HG03571 (cell line): ENCODE data around the gene HHIP.

Experiments
- ATAC-seq: cut with Tn5 transposase; IDR thresholded peaks from one replicate; pipeline ENCODE4 v1.9.1; 2021; ENCODE audit not compliant: unreplicated experiment

The HHIP gene

GRCh38 chr4:144656850-144657249, 10.9 kb downstream of the HHIP start:
- no peak for ATAC-seq

GRCh38 chr4:144658015-144658567, 12.1 kb downstream of the HHIP start:
- no peak for ATAC-seq

- no peak for ATAC-seq
These were observed 12.9 kb downstream of the HHIP start for GRCh38 chr4:144658903-144659302.

GRCh38 chr4:144659447-144659846, 13.5 kb downstream of the HHIP start:
- no peak for ATAC-seq

- ATAC-seq: no peak
These were observed 18.0 kb downstream of the HHIP start for GRCh38 chr4:144663834-144664475.

- ATAC-seq: no peak
These were observed 20.7 kb downstream of the HHIP start for GRCh38 chr4:144666539-144667175.

- no peak for ATAC-seq
These were observed 21.5 kb downstream of the HHIP start for GRCh38 chr4:144667500-144667899.

- no peak for ATAC-seq
These were observed 24.8 kb downstream of the HHIP start for GRCh38 chr4:144670776-144671175.

GRCh38 chr4:144674711-144675110, 28.8 kb downstream of the HHIP start:
- ATAC-seq: no peak

- ATAC-seq: no peak
These were observed 35.9 kb downstream of the HHIP start for GRCh38 chr4:144681806-144682205.

- ATAC-seq: no peak
These were observed 37.6 kb downstream of the HHIP start for GRCh38 chr4:144683516-144683915.

- no peak for ATAC-seq
These were observed 40.0 kb downstream of the HHIP start for GRCh38 chr4:144685911-144686310.

- ATAC-seq: no peak
These were observed 41.0 kb downstream of the HHIP start for GRCh38 chr4:144686921-144687320.

- no peak for ATAC-seq
These were observed 41.5 kb downstream of the HHIP start for GRCh38 chr4:144687466-144687865.

- ATAC-seq: no peak
These were observed 42.1 kb downstream of the HHIP start for GRCh38 chr4:144688035-144688569.

GRCh38 chr4:144689125-144689524, 43.2 kb downstream of the HHIP start:
- ATAC-seq: no peak

- ATAC-seq: no peak
These were observed 49.8 kb downstream of the HHIP start for GRCh38 chr4:144695721-144696120.

GRCh38 chr4:144696376-144696775, 50.4 kb downstream of the HHIP start:
- ATAC-seq: no peak

GRCh38 chr4:144699565-144699964, 53.6 kb downstream of the HHIP start:
- ATAC-seq: no peak

GRCh38 chr4:144701683-144702233, 55.8 kb downstream of the HHIP start:
- no peak for ATAC-seq

- ATAC-seq: no peak
These were observed 57.5 kb downstream of the HHIP start for GRCh38 chr4:144703494-144703893.
